HG03378 (cell line): Measurements from ENCODE around the gene CRB3.
"Not testable (repeated sequence)": the region's sequence is repeated elsewhere in the genome, so short reads cannot be mapped to it uniquely, and the experiment has no call there.

Source experiments
- ATAC-seq: cut with Tn5 transposase; IDR thresholded peaks from one replicate; pipeline ENCODE4 v1.9.1; 2021; ENCODE audit warnings: mild to moderate bottlenecking, moderate library complexity; ENCODE audit not compliant: unreplicated experiment

Gene CRB3

DNA sequence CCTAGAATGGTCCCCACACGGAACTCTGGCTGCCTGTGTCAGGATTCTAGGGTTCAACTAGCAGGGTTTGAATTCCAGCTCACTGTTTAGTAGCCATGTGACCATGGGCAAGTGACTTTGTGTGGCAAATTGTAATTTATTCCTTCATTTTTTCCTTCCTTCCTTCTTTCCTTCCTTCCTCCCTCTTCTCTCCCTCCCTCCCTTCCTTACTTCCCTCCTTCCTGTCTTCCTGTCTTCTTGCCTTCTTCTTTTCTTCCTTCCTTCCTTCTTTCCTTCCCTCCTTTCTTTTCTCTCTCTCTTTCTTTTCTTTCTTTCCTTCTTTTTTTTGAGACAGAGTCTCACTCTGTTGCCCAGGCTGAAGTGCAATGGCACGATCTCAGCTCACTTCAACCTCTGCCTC, 26.1 kb downstream of the CRB3 start:
- ATAC-seq = no peak

DNA sequence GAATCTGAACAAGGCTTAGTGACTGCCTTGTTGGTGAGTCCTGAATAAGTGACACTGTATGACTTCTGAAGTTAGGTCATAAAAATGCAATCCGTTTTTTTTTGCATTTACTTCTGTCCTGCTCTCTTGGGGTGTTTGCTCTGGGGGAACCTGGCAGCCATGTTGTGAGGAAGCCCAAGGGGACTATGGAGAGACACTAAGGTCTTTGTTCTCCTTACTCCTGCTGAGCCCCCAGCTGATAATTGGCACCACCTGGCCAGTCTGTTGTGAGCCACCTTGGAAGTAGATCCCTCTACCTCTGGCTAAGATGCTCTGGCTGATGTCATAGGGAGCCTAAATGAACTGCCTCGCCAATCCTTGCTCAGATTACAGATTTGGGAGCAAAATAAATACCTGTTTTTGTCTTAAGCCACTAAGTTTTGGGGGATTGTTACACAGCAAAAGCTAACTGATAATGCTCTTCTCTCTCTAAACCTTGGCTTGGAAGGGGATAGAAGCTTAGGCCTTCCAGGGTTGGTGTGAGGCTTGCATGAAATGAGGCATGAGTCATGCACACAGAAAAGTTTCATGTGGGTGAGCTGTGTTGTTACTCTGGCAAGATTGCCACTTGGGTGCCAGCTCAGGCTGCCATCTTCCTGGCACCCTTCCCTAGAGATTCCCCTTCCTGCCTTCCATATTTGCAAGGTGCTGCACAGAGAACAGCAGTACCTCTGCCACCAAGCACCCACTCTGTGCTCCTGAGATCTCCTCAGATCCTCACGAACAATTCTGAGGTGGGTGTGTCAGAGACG, 27.9 kb downstream of the CRB3 start:
- ATAC-seq = no peak

DNA sequence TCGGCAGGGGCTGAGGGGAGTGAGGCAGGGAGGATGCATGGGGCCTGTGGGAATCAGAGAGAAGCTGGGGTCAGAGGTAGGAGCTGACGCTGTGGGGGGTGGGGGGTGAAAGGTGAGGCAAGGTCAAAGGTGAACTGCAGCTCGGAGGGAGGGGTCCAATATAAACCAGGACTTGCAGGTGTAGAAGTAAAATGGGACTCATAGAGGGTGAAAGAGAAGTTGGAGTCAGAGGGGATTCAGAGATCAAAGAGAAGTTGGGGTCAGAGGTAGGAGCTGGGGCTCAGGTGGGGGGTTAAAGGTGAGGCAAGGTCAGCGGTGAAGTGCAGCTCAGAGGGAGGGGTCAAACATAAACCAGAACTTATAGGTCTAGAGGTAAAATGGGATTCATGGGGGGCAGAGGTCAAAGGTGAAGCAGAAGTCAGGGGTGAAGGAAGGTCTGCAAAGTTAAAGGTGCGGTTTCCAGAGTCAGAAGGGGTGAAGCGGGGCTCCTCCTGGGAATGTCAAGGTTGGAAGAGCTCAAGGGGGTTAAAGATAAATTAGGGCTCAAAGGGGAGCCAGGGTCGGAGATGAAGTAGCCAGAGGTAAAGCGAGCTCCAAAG, 30.5 kb downstream of the CRB3 start:
- ATAC-seq = no peak

GRCh38 chr19:6495947-6496346, 31.9 kb downstream of the CRB3 start:
- ATAC-seq = no peak

DNA sequence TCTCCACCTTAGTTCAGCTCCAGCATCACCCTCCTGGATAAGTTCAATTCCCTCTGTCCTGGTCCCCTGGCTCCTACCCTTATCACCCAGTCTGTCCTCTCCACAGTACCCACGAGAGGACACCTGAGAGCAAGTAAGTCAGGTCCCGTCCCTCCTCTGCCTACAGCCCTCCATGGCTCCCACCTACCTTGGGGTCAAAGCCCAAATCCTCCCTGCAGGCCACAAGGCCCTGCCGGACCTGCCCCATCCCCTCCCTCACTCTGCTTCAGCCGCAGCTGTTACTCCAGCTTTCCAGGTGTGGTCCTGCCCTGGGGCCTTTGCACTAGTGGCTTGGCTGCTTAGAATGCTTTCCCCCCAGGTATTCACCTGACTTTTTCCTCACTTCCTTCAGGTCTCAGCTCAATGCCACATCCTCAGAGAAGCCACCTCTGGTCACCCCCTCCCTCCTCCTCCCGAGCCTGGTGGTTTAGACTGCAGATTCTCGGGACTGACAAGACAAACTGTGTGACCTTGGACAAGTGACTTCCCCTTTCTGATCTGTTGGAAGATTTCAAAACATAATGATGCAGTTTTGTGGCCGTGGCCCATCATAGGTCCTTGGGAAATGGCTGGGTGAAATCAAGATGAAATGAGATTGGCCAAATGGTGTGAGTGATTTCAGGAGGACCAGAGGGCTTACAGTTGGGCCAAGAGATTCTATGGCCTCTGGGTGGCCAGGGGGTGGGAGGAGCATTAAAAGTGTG, 34.4 kb downstream of the CRB3 start:
- no peak for ATAC-seq

- no peak for ATAC-seq
Observed at GRCh38 chr19:6499052-6499790, 35.1 kb downstream of the CRB3 start.

GRCh38 chr19:6500837-6501739, 37.0 kb downstream of the CRB3 start:
- no peak for ATAC-seq

- no peak for ATAC-seq
Observed at GRCh38 chr19:6501740-6502648, 37.9 kb downstream of the CRB3 start, which contains the start of gene TUBB4A. Gene TUBB4A, minus strand, starts transcription at chr19:6502309. Its CDS starts 97 bp downstream, at chr19:6502212.

GRCh38 chr19:6503407-6504201, 39.5 kb downstream of the CRB3 start:
- ATAC-seq = no peak

DNA sequence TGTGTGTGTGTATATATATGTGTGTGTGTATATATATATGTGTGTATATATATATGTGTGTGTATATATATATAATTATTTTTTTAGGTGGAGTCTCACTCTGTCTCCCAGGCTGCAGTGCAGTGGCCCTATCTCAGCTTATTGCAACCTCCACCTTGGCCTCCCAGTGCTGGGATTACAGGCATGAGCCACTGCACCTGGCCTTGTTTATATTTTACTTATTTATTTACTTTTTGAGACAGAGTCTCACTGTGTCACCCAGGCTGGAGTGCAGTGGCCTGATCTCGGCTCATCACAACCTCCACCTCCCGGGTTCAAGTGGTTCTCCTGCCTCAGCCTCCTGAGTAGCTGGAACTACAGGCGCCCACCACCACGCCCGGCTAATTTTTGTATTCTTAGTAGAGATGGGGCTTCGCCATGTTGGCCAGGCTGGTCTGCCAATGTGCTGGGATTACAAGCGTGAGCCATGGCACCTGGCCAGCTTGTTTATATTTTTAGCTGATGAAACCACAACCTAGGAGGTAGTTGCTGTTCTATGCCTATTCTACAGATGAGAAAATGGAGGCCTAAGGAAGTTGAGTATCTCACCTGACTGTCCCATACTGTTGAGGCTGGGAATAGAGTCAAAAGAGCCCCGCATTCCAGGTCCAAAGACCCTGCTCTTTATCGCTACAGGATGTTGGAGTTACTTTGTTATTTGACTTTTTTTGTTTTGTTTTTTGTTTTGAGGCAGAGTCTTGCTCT, 44.1 kb downstream of the CRB3 start:
- not testable (repeated sequence) for ATAC-seq

GRCh38 chr19:6509118-6509971, 45.3 kb downstream of the CRB3 start:
- ATAC-seq = no peak

DNA sequence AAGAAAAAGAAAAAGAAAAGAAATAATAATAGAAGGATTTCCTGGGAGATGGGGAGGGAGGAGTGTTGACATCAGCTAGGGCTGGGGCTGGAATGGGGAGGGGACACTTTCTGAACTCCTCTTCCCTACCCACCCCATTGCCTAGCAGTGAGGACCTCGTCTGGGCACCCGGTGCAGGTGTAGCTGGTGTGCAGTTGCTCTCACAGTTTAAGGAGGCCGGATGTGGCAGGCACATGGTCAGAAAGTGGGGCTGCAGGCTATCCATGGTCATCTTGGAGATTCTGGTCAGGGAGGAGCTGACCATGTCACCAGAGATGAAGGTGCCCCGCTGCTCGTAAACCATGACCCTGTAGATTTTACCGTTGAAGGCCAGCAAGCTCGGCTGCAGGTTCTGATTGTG, 46.5 kb downstream of the CRB3 start:
- no peak for ATAC-seq

GRCh38 chr19:6514089-6514488, 50.0 kb downstream of the CRB3 start:
- ATAC-seq = no peak

- ATAC-seq = no peak
Observed at GRCh38 chr19:6514926-6515544, 51.0 kb downstream of the CRB3 start.

DNA sequence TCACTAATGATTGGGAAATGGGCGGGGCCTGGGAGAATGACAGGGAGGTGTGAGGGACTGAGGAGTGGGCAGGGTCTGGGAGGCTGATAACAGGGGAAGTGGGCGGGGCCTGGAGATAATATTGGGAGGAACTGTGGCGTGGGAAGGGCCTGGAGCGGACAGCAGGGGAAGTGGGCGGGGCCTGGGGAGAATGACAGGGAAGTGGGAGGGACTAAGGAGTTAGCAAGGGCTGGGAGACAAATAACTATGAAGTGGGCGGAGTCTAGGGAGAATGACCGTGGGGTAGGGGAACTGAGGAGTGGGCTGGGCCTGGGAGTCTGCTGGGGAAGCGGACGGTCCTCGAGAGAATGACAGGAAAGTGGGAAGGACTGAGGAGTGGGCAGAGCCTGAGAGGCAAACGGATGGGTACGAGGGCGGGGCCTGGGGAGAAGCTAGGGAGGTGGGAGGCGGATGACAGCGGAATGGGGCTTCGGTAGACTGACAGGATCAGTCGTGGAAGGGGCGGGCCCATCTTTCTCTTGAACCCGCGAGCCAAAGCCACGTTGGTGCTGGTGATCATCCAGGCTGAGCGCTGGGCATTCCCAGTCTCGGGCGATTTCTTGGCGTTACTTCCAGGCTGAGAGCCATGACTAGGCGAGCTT, 52.1 kb downstream of the CRB3 start:
- ATAC-seq = no peak
